B cell (primary cell): ENCODE data around the gene SPOCK1. TPM values are rescaled to one million over a fixed set of nuclear protein-coding genes. Genes with fewer than 3 reads are reported as not detected.

Source experiments
- ATAC-seq: fragments of 200-7000 bp; cut with Tn5 transposase; one replicate; pipeline ENCODE4 v1.10.0; 2021; ENCODE audit warnings: low read depth, mild to moderate bottlenecking, moderate number of reproducible peaks, moderate library complexity
- CTCF ChIA-PET: fragments of 350-600 bp; sonication (Branson Sonifier 250); formaldehyde crosslinking; loops from one replicate; lab custom pipeline; 2021; ENCODE audit warnings: antibody characterized with exemption, inconsistent platforms; lab: Charles Lee
- POLR2A ChIA-PET: fragments of 350-600 bp; sonication (Branson Sonifier 250); formaldehyde crosslinking; loops from one replicate; lab custom pipeline; 2021; ENCODE audit warnings: antibody characterized with exemption; lab: Charles Lee
- DNase-seq: peaks from one replicate; pipeline ENCODE4 v3.0.0; 2013
- H2AFZ ChIP-seq: 2 replicates; pipeline ENCODE4 v1.6.1; 2012; ENCODE audit warnings: mild to moderate bottlenecking, low read depth, low read length; ENCODE audit not compliant: insufficient read depth, poor library complexity, severe bottlenecking
- H3K27ac ChIP-seq, 2 donors: 1 replicate in 1 of 2; 2 replicates in 1 of 2; pipeline ENCODE4 v1.5.1; 2012 to 2013; ENCODE audit warnings: low read length in 2 of 2, mild to moderate bottlenecking in 2 of 2, moderate library complexity in 1 of 2
- H3K27me3 ChIP-seq, 4 experiments: fragments of 200-600 bp in 1 of 4; sonication (generic) in 1 of 4; replicated peaks in 1 of 4; 1 replicate in 2 of 4; 2 replicates in 2 of 4; pipeline versions ENCODE4 v1.6.1 to v1.7.0; 2013 to 2016; ENCODE audit warnings: low read length in 3 of 4, mild to moderate bottlenecking in 2 of 4, mixed read lengths in 1 of 4, moderate library complexity in 1 of 4; ENCODE audit not compliant: insufficient read depth in 4 of 4, control insufficient read depth in 3 of 4; ENCODE audit errors: control extremely low read depth in 1 of 4
- H3K36me3 ChIP-seq, 2 experiments: replicated peaks in 1 of 2; 1 replicate in 1 of 2; 2 replicates in 1 of 2; pipeline versions ENCODE4 v1.6.1 to v1.7.1; 2013; ENCODE audit warnings: low read length in 1 of 2; ENCODE audit not compliant: insufficient read depth in 2 of 2, control insufficient read depth in 1 of 2; ENCODE audit errors: control extremely low read depth in 1 of 2, extremely low read depth in 1 of 2
- H3K4me1 ChIP-seq, 2 donors: fragments of 200-600 bp in 1 of 2; sonication (generic) in 1 of 2; 1 replicate in 1 of 2; 2 replicates in 1 of 2; pipeline versions ENCODE4 v1.5.1 to v1.6.1; 2013 to 2017; ENCODE audit warnings: low read length in 2 of 2; ENCODE audit not compliant: control insufficient read depth in 2 of 2, insufficient read depth in 2 of 2
- H3K4me2 ChIP-seq: replicated peaks from 2 replicates; pipeline ENCODE3; 2012; ENCODE audit warnings: mild to moderate bottlenecking, low read depth, low read length; ENCODE audit not compliant: poor library complexity, severe bottlenecking
- H3K4me3 ChIP-seq, 5 experiments: fragments of 200-600 bp in 1 of 5; sonication (generic) in 1 of 5; 1 replicate in 3 of 5; 2 replicates in 2 of 5; pipeline versions ENCODE4 v1.5.1 to v1.7.0; 2011 to 2016; ENCODE audit warnings: low read length in 4 of 5, mild to moderate bottlenecking in 4 of 5, low read depth in 2 of 5, control low read depth in 1 of 5, moderate library complexity in 1 of 5; ENCODE audit not compliant: insufficient read depth in 1 of 5; ENCODE audit errors: control extremely low read depth in 1 of 5, extremely low read depth in 1 of 5
- H3K79me2 ChIP-seq: fragments of 200-600 bp; sonication (generic); one replicate; pipeline ENCODE4 v1.6.0; 2016; ENCODE audit warnings: low read length; ENCODE audit not compliant: control insufficient read depth, insufficient read depth
- H3K9ac ChIP-seq: fragments of 200-600 bp; sonication (generic); 2 replicates; pipeline ENCODE4 v1.6.1; 2017; ENCODE audit warnings: mild to moderate bottlenecking, low read length, moderate library complexity
- H3K9me3 ChIP-seq, 3 donors: one replicate each; pipeline versions ENCODE4 v1.6.1 to v1.7.1; 2013; ENCODE audit warnings: low read length in 2 of 3; ENCODE audit not compliant: control insufficient read depth in 2 of 3, insufficient read depth in 1 of 3; ENCODE audit errors: control extremely low read depth in 1 of 3
- H4K20me1 ChIP-seq: 2 replicates; pipeline ENCODE4 v1.6.0; 2012; ENCODE audit warnings: mild to moderate bottlenecking, low read length; ENCODE audit not compliant: insufficient read depth, control insufficient read depth, poor library complexity, severe bottlenecking
- H3K27ac Mint-ChIP-seq: one replicate; pipeline ENCODE4 v1.8.0; 2021; ENCODE audit warnings: mixed read lengths
- H3K27me3 Mint-ChIP-seq: one replicate; pipeline ENCODE4 v1.8.0; 2021; ENCODE audit warnings: mixed read lengths
- H3K4me1 Mint-ChIP-seq: one replicate; pipeline ENCODE4 v1.8.0; 2021; ENCODE audit warnings: mixed read lengths
- H3K4me3 Mint-ChIP-seq: one replicate; pipeline ENCODE4 v1.8.0; 2021; ENCODE audit warnings: mixed read lengths
- H3K9me3 Mint-ChIP-seq: one replicate; pipeline ENCODE4 v1.8.0; 2022; ENCODE audit warnings: mixed read lengths; ENCODE audit not compliant: insufficient read depth
- CTCF ChIP-seq: fragments of 200-600 bp; IDR thresholded peaks from one replicate; pipeline ENCODE4 v1.8.0; 2022; ENCODE audit warnings: antibody characterized with exemption, mild to moderate bottlenecking
- EZH2 ChIP-seq: IDR thresholded peaks from 2 replicates; pipeline ENCODE4 v1.6.1; 2012; ENCODE audit warnings: borderline replicate concordance, low read depth, mild to moderate bottlenecking, moderate library complexity, low read length; ENCODE audit not compliant: insufficient read depth, poor library complexity, severe bottlenecking
- WGBS: methylation state at CpG from one replicate; pipeline ENCODE4 v1.1.5; 2013; ENCODE audit warnings: missing lambda C conversion rate; ENCODE audit not compliant: insufficient coverage; 5-methylcytosine and 5-hydroxymethylcytosine counted together
- intact Hi-C: fragments of 100-400 bp; cut with micrococcal nuclease; formaldehyde crosslinking; loops from one replicate; pipeline ENCODE4 v1.10.0; 2022
- polyA plus RNA-seq: library from polyadenylated mRNA; depleted of rRNA; stranded (reverse); fragments of >200 nt; gene quantifications from 2 replicates; pipeline ENCODE4 v1.2.3, GENCODE V29; 2012
- total RNA-seq, 2 donors: library from RNA; stranded (reverse); fragments of 120-200 nt in 1 of 2; gene quantifications; 1 replicate in 1 of 2; 2 replicates in 1 of 2; pipeline versions ENCODE4 v1.2.3 to v1.2.4, GENCODE V29; 2013 to 2022

The SPOCK1 gene
- total and polyA plus RNA-seq, 2 donors (not counting 1 experiment from before 2014, with no cell fraction given) = not detected

GRCh38 chr5:137374110-137374714 lies 124.9 kb downstream of the SPOCK1 start:
- Histone ChIP-seq H3K79me2 (no peaks in the 10 kb centered on the region), H3K27ac (no peak overlapping the region), H3K4me1 (no peaks in the 10 kb centered on the region), H3K9ac (no peak overlapping the region), H2AFZ (no peak overlapping the region), H3K4me3 (no peak overlapping the region), H3K36me3 (no peaks in the 10 kb centered on the region), H3K9me3 (peaks cover 0 to 3% (median 0%) of the 10 kb centered on the region in 3 donors), H3K27me3 (no peaks in the 10 kb centered on the region), H4K20me1 (no peaks in the 10 kb centered on the region), H3K4me2 (no peak overlapping the region)
- TF ChIP-seq EZH2 = no peak
- no peak for TF ChIP-seq CTCF
- ATAC-seq = no peak
- Mint-ChIP-seq H3K27ac (no peak overlapping the region), H3K9me3 (no peaks in the 10 kb centered on the region), H3K27me3 (peaks cover 4% of the 10 kb centered on the region), H3K4me3 (no peak overlapping the region), H3K4me1 (no peaks in the 10 kb centered on the region)
- ChIA-PET POLR2A (no interaction called here), CTCF (no interaction called here)
- intact Hi-C loops = no loop called here
- 80% methylated on average over 6 of the region's 7 CpGs for WGBS
- DNase-seq = no peak

- TF ChIP-seq EZH2 (no peak), CTCF (no peak)
- H3K27ac Mint-ChIP-seq = no peak overlapping the region
- WGBS = no CpG with 5 or more reads among the region's 2 CpGs
- ChIA-PET POLR2A (no interaction called here), CTCF (no interaction called here)
- no peaks in the 10 kb centered on the region for H3K4me1 Mint-ChIP-seq
- H3K27me3 Mint-ChIP-seq = peaks cover 4% of the 10 kb centered on the region
- H3K9me3 Mint-ChIP-seq = no peaks in the 10 kb centered on the region
- H3K4me2 ChIP-seq = no peak overlapping the region
- no peaks in the 10 kb centered on the region for H3K79me2 ChIP-seq
- no peak overlapping the region for H3K9ac ChIP-seq
- H3K4me3 ChIP-seq = no peak overlapping the region
- no peak overlapping the region for H3K27ac ChIP-seq
- no peaks in the 10 kb centered on the region for H3K36me3 ChIP-seq
- intact Hi-C loops = no loop called here
- H4K20me1 ChIP-seq = no peaks in the 10 kb centered on the region
- DNase-seq (no peak), ATAC-seq (no peak)
- no peaks in the 10 kb centered on the region for H3K27me3 ChIP-seq
- no peaks in the 10 kb centered on the region for H3K4me1 ChIP-seq
- H2AFZ ChIP-seq = no peak overlapping the region
- peaks cover 0 to 3% (median 0%) of the 10 kb centered on the region in 3 donors for H3K9me3 ChIP-seq
- no peak overlapping the region for H3K4me3 Mint-ChIP-seq
Measured at GRCh38 chr5:137372773-137373160, 126.4 kb downstream of the SPOCK1 start.
